CD14-positive monocyte (primary cell): ENCODE results near the gene CSNK1G1. TPM values are rescaled to one million over a fixed set of nuclear protein-coding genes. Genes with fewer than 3 reads are reported as not detected.

Source experiments
- DNase-seq, 3 donors: peaks; one replicate each; pipeline ENCODE4 v3.0.0-alpha.2; 2011 to 2022
- H2AFZ ChIP-seq: 2 replicates; pipeline ENCODE4 v1.6.0; 2012; ENCODE audit warnings: mild to moderate bottlenecking, low read depth, low read length, inconsistent platforms; ENCODE audit not compliant: insufficient read depth, poor library complexity, severe bottlenecking
- H3K27ac ChIP-seq, 2 donors: 1 replicate in 1 of 2; 2 replicates in 1 of 2; pipeline ENCODE4 v1.5.1; 2012 to 2013; ENCODE audit warnings: low read length in 2 of 2, control low read depth in 1 of 2, inconsistent platforms in 1 of 2, low read depth in 1 of 2, mild to moderate bottlenecking in 1 of 2
- H3K27me3 ChIP-seq, 2 donors: one replicate each; pipeline versions ENCODE4 v1.6.0 to v1.6.1; 2011 to 2013; ENCODE audit warnings: low read length in 2 of 2; ENCODE audit not compliant: control insufficient read depth in 2 of 2, insufficient read depth in 2 of 2
- H3K36me3 ChIP-seq, 2 donors: replicated peaks in 1 of 2; 1 replicate in 1 of 2; 2 replicates in 1 of 2; pipeline versions ENCODE4 v1.5.1 to v1.6.1; 2012 to 2013; ENCODE audit warnings: low read length in 2 of 2, control low read depth in 1 of 2, inconsistent platforms in 1 of 2, mild to moderate bottlenecking in 1 of 2; ENCODE audit not compliant: insufficient read depth in 2 of 2, control insufficient read depth in 1 of 2
- H3K4me1 ChIP-seq, 2 donors: 1 replicate in 1 of 2; 2 replicates in 1 of 2; pipeline versions ENCODE4 v1.5.1 to v1.6.1; 2012 to 2013; ENCODE audit warnings: low read length in 2 of 2, control low read depth in 1 of 2, inconsistent platforms in 1 of 2, mild to moderate bottlenecking in 1 of 2, moderate library complexity in 1 of 2; ENCODE audit not compliant: insufficient read depth in 2 of 2, control insufficient read depth in 1 of 2
- H3K4me2 ChIP-seq: replicated peaks from 2 replicates; pipeline ENCODE3; 2012; ENCODE audit warnings: low read length, moderate library complexity, mild to moderate bottlenecking; ENCODE audit not compliant: poor library complexity, severe bottlenecking; ENCODE audit errors: extremely low read depth
- H3K4me3 ChIP-seq, 3 experiments: fragments of 200-600 bp in 1 of 3; sonication (generic) in 1 of 3; replicated peaks in 1 of 3; 1 replicate in 2 of 3; 2 replicates in 1 of 3; pipeline ENCODE4 v1.5.1; 2011 to 2013; ENCODE audit warnings: low read length in 3 of 3, mild to moderate bottlenecking in 3 of 3, control low read depth in 2 of 3, low read depth in 2 of 3, inconsistent platforms in 1 of 3, moderate library complexity in 1 of 3
- H3K79me2 ChIP-seq: 2 replicates; pipeline ENCODE4 v1.6.0; 2012; ENCODE audit warnings: mild to moderate bottlenecking, control low read depth, inconsistent platforms, low read length, moderate library complexity; ENCODE audit not compliant: insufficient read depth
- H3K9ac ChIP-seq: 2 replicates; pipeline ENCODE4 v1.6.0; 2017; ENCODE audit warnings: low read length, mild to moderate bottlenecking; ENCODE audit not compliant: insufficient read depth, poor library complexity, severe bottlenecking
- H3K9me3 ChIP-seq, 2 donors: replicated peaks in 1 of 2; 1 replicate in 1 of 2; 2 replicates in 1 of 2; pipeline versions ENCODE4 v1.5.1 to v1.6.1; 2012 to 2013; ENCODE audit warnings: low read length in 2 of 2, control low read depth in 1 of 2; ENCODE audit not compliant: control insufficient read depth in 1 of 2, insufficient read depth in 1 of 2
- H4K20me1 ChIP-seq: 2 replicates; pipeline ENCODE4 v1.6.0; 2012; ENCODE audit warnings: mild to moderate bottlenecking, low read length, control low read depth, moderate library complexity; ENCODE audit not compliant: insufficient read depth
- H3K27ac Mint-ChIP-seq, 7 donors: one replicate each; pipeline ENCODE4 v1.8.0; 2020; ENCODE audit warnings: mild to moderate bottlenecking in 7 of 7, mixed read lengths in 7 of 7, moderate library complexity in 6 of 7, inconsistent platforms in 2 of 7
- H3K27me3 Mint-ChIP-seq, 3 donors: one replicate each; pipeline ENCODE4 v1.8.0; 2021 to 2022; ENCODE audit warnings: low read depth in 3 of 3, mild to moderate bottlenecking in 3 of 3, mixed read lengths in 3 of 3, moderate library complexity in 3 of 3, inconsistent platforms in 1 of 3
- H3K36me3 Mint-ChIP-seq, 2 donors: one replicate each; pipeline ENCODE4 v1.8.0; 2020; ENCODE audit warnings: mixed read lengths in 2 of 2, inconsistent platforms in 1 of 2, mild to moderate bottlenecking in 1 of 2
- H3K4me1 Mint-ChIP-seq: one replicate; pipeline ENCODE4 v1.8.0; 2020; ENCODE audit warnings: mild to moderate bottlenecking, mixed read lengths
- H3K4me3 Mint-ChIP-seq, 2 donors: one replicate each; pipeline ENCODE4 v1.8.0; 2020; ENCODE audit warnings: mild to moderate bottlenecking in 2 of 2, mixed read lengths in 2 of 2, moderate library complexity in 1 of 2
- H3K9me3 Mint-ChIP-seq, 7 donors: one replicate each; pipeline ENCODE4 v1.8.0; 2020 to 2022; ENCODE audit warnings: mixed read lengths in 7 of 7, mild to moderate bottlenecking in 6 of 7, moderate library complexity in 6 of 7, inconsistent platforms in 2 of 7
- WGBS: methylation state at CpG from one replicate; pipeline ENCODE4 v1.1.5; 2013; ENCODE audit warnings: missing lambda C conversion rate; ENCODE audit not compliant: insufficient coverage; 5-methylcytosine and 5-hydroxymethylcytosine counted together
- intact Hi-C, 2 donors: fragments of 100-400 bp; cut with micrococcal nuclease; formaldehyde crosslinking; loops; one replicate each; pipeline versions ENCODE4 v1.15.0 to v1.15.1; 2023
- polyA plus RNA-seq, 3 donors: library from polyadenylated mRNA; depleted of rRNA in 1 of 3; unstranded in 2 of 3; stranded (reverse) in 1 of 3; fragments of 300-500 nt in 2 of 3; fragments of >200 nt in 1 of 3; fragmentation: Illumina TruSeq in 2 of 3; gene quantifications; 1 replicate in 2 of 3; 2 replicates in 1 of 3; pipeline ENCODE4 v1.2.3, GENCODE V29; 2012 to 2021
- TF ChIP-seq, protein P1 (sequence below): fragments of 200-600 bp; IDR thresholded peaks from one replicate; pipeline ENCODE4 v1.8.0; 2022; ENCODE audit warnings: antibody characterized with exemption, mild to moderate bottlenecking

The CSNK1G1 gene
- polyA plus RNA-seq, 3 donors: 4.3 to 8.6 (median 7.7) TPM

DNA sequence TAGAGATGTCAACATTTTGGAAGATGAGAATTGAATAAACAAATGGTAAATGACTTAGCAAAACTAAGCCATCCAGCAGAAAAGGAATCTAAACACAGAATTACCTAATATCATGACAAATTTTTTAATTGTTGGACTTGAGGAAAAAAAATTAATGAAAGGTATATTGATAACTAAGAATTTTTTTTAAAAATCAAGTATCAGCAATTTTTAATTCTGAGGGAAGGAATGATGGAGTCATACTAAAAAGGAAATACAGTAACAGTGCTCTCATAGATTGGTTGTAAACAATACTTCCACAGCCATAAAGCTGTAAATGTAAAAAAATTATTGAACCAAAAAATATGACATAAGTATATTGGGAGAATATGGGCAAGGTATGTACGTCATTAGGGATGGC lies 68.0 kb downstream of the CSNK1G1 start:
- Histone ChIP-seq H3K79me2 (peaks cover 34% of the 10 kb centered on the region), H3K36me3 (no peaks in the 10 kb centered on the region), H3K9ac (no peak overlapping the region), H2AFZ (no peak overlapping the region), H3K4me2 (no peak overlapping the region), H3K9me3 (no peaks in the 10 kb centered on the region), H4K20me1 (no peaks in the 10 kb centered on the region), H3K27ac (no peak overlapping the region), H3K27me3 (no peaks in the 10 kb centered on the region), H3K4me1 (peaks cover 9 to 10% of the 10 kb centered on the region in 2 donors), H3K4me3 (no peak overlapping the region)
- no peak for DNase-seq
- no peaks in the 10 kb centered on the region for H3K9me3 Mint-ChIP-seq
- H3K27me3 Mint-ChIP-seq: no peaks in the 10 kb centered on the region
- TF ChIP-seq, protein P1, sequence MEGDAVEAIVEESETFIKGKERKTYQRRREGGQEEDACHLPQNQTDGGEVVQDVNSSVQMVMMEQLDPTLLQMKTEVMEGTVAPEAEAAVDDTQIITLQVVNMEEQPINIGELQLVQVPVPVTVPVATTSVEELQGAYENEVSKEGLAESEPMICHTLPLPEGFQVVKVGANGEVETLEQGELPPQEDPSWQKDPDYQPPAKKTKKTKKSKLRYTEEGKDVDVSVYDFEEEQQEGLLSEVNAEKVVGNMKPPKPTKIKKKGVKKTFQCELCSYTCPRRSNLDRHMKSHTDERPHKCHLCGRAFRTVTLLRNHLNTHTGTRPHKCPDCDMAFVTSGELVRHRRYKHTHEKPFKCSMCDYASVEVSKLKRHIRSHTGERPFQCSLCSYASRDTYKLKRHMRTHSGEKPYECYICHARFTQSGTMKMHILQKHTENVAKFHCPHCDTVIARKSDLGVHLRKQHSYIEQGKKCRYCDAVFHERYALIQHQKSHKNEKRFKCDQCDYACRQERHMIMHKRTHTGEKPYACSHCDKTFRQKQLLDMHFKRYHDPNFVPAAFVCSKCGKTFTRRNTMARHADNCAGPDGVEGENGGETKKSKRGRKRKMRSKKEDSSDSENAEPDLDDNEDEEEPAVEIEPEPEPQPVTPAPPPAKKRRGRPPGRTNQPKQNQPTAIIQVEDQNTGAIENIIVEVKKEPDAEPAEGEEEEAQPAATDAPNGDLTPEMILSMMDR: no peak
- H3K36me3 Mint-ChIP-seq: peaks cover 1 to 12% of the 10 kb centered on the region in 2 donors
- H3K27ac Mint-ChIP-seq: no peak overlapping the region
- H3K4me3 Mint-ChIP-seq: no peak overlapping the region
- intact Hi-C loops: no loop called here
- no CpG with 5 or more reads among the region's 1 CpG for WGBS
- H3K4me1 Mint-ChIP-seq: peaks cover 13% of the 10 kb centered on the region

GRCh38 chr15:64286473-64286872 lies 69.5 kb downstream of the CSNK1G1 start:
- no peak for DNase-seq
- H3K9me3 Mint-ChIP-seq: no peaks in the 10 kb centered on the region
- Histone ChIP-seq H3K4me3 (no peak overlapping the region), H3K4me1 (peaks cover 9 to 10% of the 10 kb centered on the region in 2 donors), H3K9ac (no peak overlapping the region), H3K9me3 (no peaks in the 10 kb centered on the region), H2AFZ (no peak overlapping the region), H3K27ac (no peak overlapping the region), H3K36me3 (no peaks in the 10 kb centered on the region), H3K4me2 (no peak overlapping the region), H4K20me1 (no peaks in the 10 kb centered on the region), H3K79me2 (peaks cover 43% of the 10 kb centered on the region), H3K27me3 (no peaks in the 10 kb centered on the region)
- no peak overlapping the region for H3K27ac Mint-ChIP-seq
- TF ChIP-seq, protein P1: no peak
- H3K4me3 Mint-ChIP-seq: no peak overlapping the region
- H3K36me3 Mint-ChIP-seq: peaks cover 0 to 9% of the 10 kb centered on the region in 2 donors
- no peaks in the 10 kb centered on the region for H3K27me3 Mint-ChIP-seq
- intact Hi-C loops: no loop called here
- H3K4me1 Mint-ChIP-seq: peaks cover 13% of the 10 kb centered on the region
